Measurements from ENCODE around the gene STK32C.

GRCh38 chr10:132273304-132273944, 34.3 kb downstream of the STK32C start:
- TF ChIP-seq CTCF (IDR thresholded peaks at IDR 0.05) (no peak), ZFX (IDR thresholded peaks at IDR 0.05; ENCODE audit: borderline replicate concordance) (no peak)

All from 22Rv1 (cell line).